IMR-90 (cell line): Measurements from ENCODE around the gene ESR1. TPM values are rescaled to one million over a fixed set of nuclear protein-coding genes. Genes with fewer than 3 reads are reported as not detected.
A peak's percentile ranks its signal among the peaks of the same experiment; 100 is the strongest.

Experiments
- ATAC-seq: fragments of 200-7000 bp; cut with Tn5 transposase; 2 replicates; pipeline ENCODE4 v1.9.1; 2020; ENCODE audit warnings: low read depth, mild to moderate bottlenecking, moderate library complexity
- BruUV-seq: library from RNA; stranded (reverse); fragments of 400-500 nt; replicated peaks from 2 replicates; lab custom pipeline; 2021; lab: Mats Ljungman, UMichigan
- CTCF ChIA-PET: fragments of 300-600 bp; formaldehyde crosslinking; extraction: SDS; loops from one replicate; lab custom pipeline; 2021; ENCODE audit warnings: antibody characterized with exemption; lab: Yijun Ruan, JAX
- POLR2A ChIA-PET: fragments of 300-600 bp; sonication (Branson Sonifier 250); formaldehyde crosslinking; loops from one replicate; lab custom pipeline; 2022; ENCODE audit warnings: antibody characterized with exemption; ENCODE audit not compliant: unreplicated experiment; lab: Charles Lee
- DNase-seq: peaks from one replicate; pipeline ENCODE4 v3.0.0; 2013
- H2AFZ ChIP-seq: replicated peaks from 2 replicates; pipeline ENCODE3; 2013; ENCODE audit warnings: low read length, mild to moderate bottlenecking; ENCODE audit not compliant: poor library complexity
- H2AK5ac ChIP-seq: 2 replicates; pipeline ENCODE4 v1.6.1; 2013; ENCODE audit warnings: low read depth, low read length, inconsistent platforms
- H2AK9ac ChIP-seq: replicated peaks from 2 replicates; pipeline ENCODE3; 2013; ENCODE audit warnings: mild to moderate bottlenecking, low read depth, low read length, moderate library complexity; ENCODE audit not compliant: poor library complexity
- H2BK120ac ChIP-seq: 2 replicates; pipeline ENCODE4 v1.6.1; 2013; ENCODE audit warnings: low read depth, low read length, inconsistent platforms
- H2BK15ac ChIP-seq: 3 replicates; pipeline ENCODE4 v1.6.1; 2013; ENCODE audit warnings: low read depth, low read length, inconsistent platforms
- H2BK20ac ChIP-seq: 2 replicates; pipeline ENCODE4 v1.6.1; 2013; ENCODE audit warnings: low read depth, mild to moderate bottlenecking, inconsistent platforms, low read length, moderate library complexity
- H2BK5ac ChIP-seq: 2 replicates; pipeline ENCODE4 v1.6.1; 2013; ENCODE audit warnings: mild to moderate bottlenecking, low read depth, low read length, inconsistent platforms; ENCODE audit not compliant: poor library complexity, severe bottlenecking
- H3K14ac ChIP-seq: replicated peaks from 2 replicates; pipeline ENCODE4 v1.6.1; 2013; ENCODE audit warnings: low read depth, low read length, inconsistent platforms
- H3K18ac ChIP-seq: 2 replicates; pipeline ENCODE4 v1.6.1; 2013; ENCODE audit warnings: low read depth, low read length, control low read depth
- H3K23ac ChIP-seq: 2 replicates; pipeline ENCODE4 v1.6.1; 2013; ENCODE audit warnings: low read depth, low read length, inconsistent platforms
- H3K27ac ChIP-seq: 2 replicates; pipeline ENCODE4 v1.5.1; 2013; ENCODE audit warnings: mild to moderate bottlenecking, control low read depth, low read length; ENCODE audit not compliant: insufficient read depth
- H3K27me3 ChIP-seq: 2 replicates; pipeline ENCODE4 v1.6.1; 2013; ENCODE audit warnings: low read length; ENCODE audit not compliant: control insufficient read depth, insufficient read depth
- H3K36me3 ChIP-seq: 2 replicates; pipeline ENCODE4 v1.6.1; 2013; ENCODE audit warnings: low read length, mixed read lengths; ENCODE audit not compliant: control insufficient read depth, insufficient read depth
- H3K4ac ChIP-seq: 2 replicates; pipeline ENCODE4 v1.6.1; 2013; ENCODE audit warnings: low read depth, low read length, inconsistent platforms
- H3K4me1 ChIP-seq: 2 replicates; pipeline ENCODE4 v1.6.1; 2013; ENCODE audit warnings: low read length, mixed read lengths; ENCODE audit not compliant: control insufficient read depth, insufficient read depth
- H3K4me2 ChIP-seq: 2 replicates; pipeline ENCODE4 v1.6.1; 2013; ENCODE audit warnings: low read depth, mild to moderate bottlenecking, control low read depth, low read length, moderate library complexity
- H3K4me3 ChIP-seq: 2 replicates; pipeline ENCODE4 v1.5.1; 2013; ENCODE audit warnings: low read depth, mild to moderate bottlenecking, control low read depth, low read length, moderate library complexity; ENCODE audit not compliant: insufficient read depth
- H3K56ac ChIP-seq: 2 replicates; pipeline ENCODE4 v1.6.1; 2013; ENCODE audit warnings: low read length, inconsistent platforms; ENCODE audit not compliant: insufficient read depth; ENCODE audit errors: extremely low read depth
- H3K79me1 ChIP-seq, 2 experiments: 2 replicates each; pipeline ENCODE4 v1.6.1; 2013; ENCODE audit warnings: low read length in 2 of 2, inconsistent platforms in 1 of 2, low read depth in 1 of 2
- H3K9ac ChIP-seq: 2 replicates; pipeline ENCODE4 v1.6.1; 2013; ENCODE audit warnings: low read depth, low read length, control low read depth
- H3K9me1 ChIP-seq: 2 replicates; pipeline ENCODE4 v1.6.1; 2013; ENCODE audit warnings: low read length, inconsistent platforms; ENCODE audit not compliant: insufficient read depth
- H3K9me3 ChIP-seq: 2 replicates; pipeline ENCODE4 v1.6.1; 2013; ENCODE audit warnings: low read length; ENCODE audit not compliant: control insufficient read depth, insufficient read depth
- H4K20me1 ChIP-seq: 2 replicates; pipeline ENCODE4 v1.6.1; 2013; ENCODE audit warnings: low read length, inconsistent platforms; ENCODE audit not compliant: insufficient read depth
- H4K5ac ChIP-seq: 2 replicates; pipeline ENCODE4 v1.6.1; 2013; ENCODE audit warnings: mild to moderate bottlenecking, low read depth, low read length, control low read depth
- H4K8ac ChIP-seq, 2 experiments: 2 replicates each; pipeline ENCODE4 v1.6.1; 2013; ENCODE audit warnings: low read depth in 2 of 2, low read length in 2 of 2, control low read depth in 1 of 2, inconsistent platforms in 1 of 2
- H4K91ac ChIP-seq: 2 replicates; pipeline ENCODE4 v1.6.1; 2013; ENCODE audit warnings: low read depth, low read length, inconsistent platforms; ENCODE audit not compliant: insufficient read depth
- WGBS, 2 experiments: methylation state at CpG; one replicate each; pipeline versions ENCODE4 v1.1.5 to v1.1.7; 2013; ENCODE audit warnings: missing lambda C conversion rate in 2 of 2; ENCODE audit not compliant: insufficient read length in 1 of 2; ENCODE audit errors: extremely low coverage in 2 of 2; 5-methylcytosine and 5-hydroxymethylcytosine counted together
- dilution Hi-C: fragments of 300-500 bp; cut with HindIII; formaldehyde crosslinking; loops from one replicate; pipeline ENCODE4 v1.14.3; 2018; ENCODE audit warnings: low sequenced_read_pairs; ENCODE audit not compliant: unreplicated experiment
- in situ Hi-C: fragments of 300-500 bp; cut with MboI; formaldehyde crosslinking; loops from 3 replicates; pipeline ENCODE4 v1.14.3; 2019; ENCODE audit warnings: low sequenced_read_pairs, inconsistent platforms, mixed read lengths
- intact Hi-C: fragments of 100-400 bp; cut with micrococcal nuclease; formaldehyde crosslinking; loops from 2 replicates; pipeline ENCODE4 v1.10.0; 2022
- polyA plus RNA-seq, 3 experiments: library from polyadenylated mRNA; depleted of rRNA; stranded (reverse); fragments of >200 nt; gene quantifications; 2 replicates each; pipeline ENCODE4 v1.2.3, GENCODE V29; 2012; ENCODE audit warnings: low replicate concordance in 1 of 3
- total RNA-seq: library from RNA; depleted of rRNA; stranded (reverse); fragments of >200 nt; gene quantifications from 2 replicates; pipeline ENCODE4 v1.2.3, GENCODE V29; 2012
- TF ChIP-seq, protein P1 (sequence below): fragments of 150-350 bp; IDR thresholded peaks from 2 replicates; pipeline ENCODE4 v1.6.1; 2016; ENCODE audit warnings: low read depth, mild to moderate bottlenecking, low read length, moderate library complexity, borderline replicate concordance
- TF ChIP-seq, protein P2 (sequence below): conservative IDR thresholded peaks from 2 replicates; pipeline ENCODE4 v1.5.1; 2012; ENCODE audit warnings: mild to moderate bottlenecking, low read depth, low read length, improper control_type of control experiment

ESR1 gene
- total and polyA plus RNA-seq, 2 of the 4 experiments (the other 2 are of a cell fraction), result not detected

DNA sequence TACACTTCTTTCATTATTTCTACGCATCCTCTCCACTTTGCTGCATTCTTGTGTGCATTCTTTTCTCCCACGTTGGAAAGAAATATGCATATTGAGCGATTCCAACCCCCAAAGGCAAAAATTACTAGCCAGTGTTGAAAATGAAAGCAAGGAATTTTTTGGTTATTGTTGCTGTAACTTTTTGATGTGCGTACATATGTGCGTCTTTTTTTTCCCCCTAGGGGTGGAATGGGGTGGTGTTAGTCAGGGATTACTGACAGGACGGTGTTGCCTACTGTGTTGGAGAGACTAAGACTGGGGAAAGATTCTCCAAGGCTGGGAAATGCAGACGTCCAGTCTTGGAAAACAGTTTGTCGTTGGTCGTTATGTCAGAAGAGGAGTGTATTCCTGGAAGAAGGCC lies 44.2 kb upstream of the ESR1 start:
- no peak overlapping the region for H2BK20ac ChIP-seq
- no peak overlapping the region for H3K9ac ChIP-seq
- intact Hi-C loops (loop anchor here (10.0 kb wide), 1 partner anchor 441 kb away; no protein-coding TSS in a partner anchor), dilution Hi-C loops (no loop called here), in situ Hi-C loops (loop anchor here (5.0 to 10.0 kb wide), 2 partner anchors 359 to 501 kb away; no protein-coding TSS in a partner anchor)
- H2AFZ ChIP-seq, result peak overlapping the region; percentile 44
- no peak overlapping the region for H2AK5ac ChIP-seq
- no peak overlapping the region for H3K23ac ChIP-seq
- H3K27ac ChIP-seq, result no peak overlapping the region
- H4K5ac ChIP-seq, result no peak overlapping the region
- ChIA-PET CTCF (no interaction called here), POLR2A (no interaction called here)
- H2BK15ac ChIP-seq, result no peak overlapping the region
- H3K27me3 ChIP-seq, result no peaks in the 10 kb centered on the region
- no peak overlapping the region for H4K91ac ChIP-seq
- no peak overlapping the region for H2AK9ac ChIP-seq
- no peak overlapping the region for H3K56ac ChIP-seq
- H3K4me3 ChIP-seq, result no peak overlapping the region
- H3K18ac ChIP-seq, result no peak overlapping the region
- H3K14ac ChIP-seq, result no peak overlapping the region
- TF ChIP-seq, protein P1, sequence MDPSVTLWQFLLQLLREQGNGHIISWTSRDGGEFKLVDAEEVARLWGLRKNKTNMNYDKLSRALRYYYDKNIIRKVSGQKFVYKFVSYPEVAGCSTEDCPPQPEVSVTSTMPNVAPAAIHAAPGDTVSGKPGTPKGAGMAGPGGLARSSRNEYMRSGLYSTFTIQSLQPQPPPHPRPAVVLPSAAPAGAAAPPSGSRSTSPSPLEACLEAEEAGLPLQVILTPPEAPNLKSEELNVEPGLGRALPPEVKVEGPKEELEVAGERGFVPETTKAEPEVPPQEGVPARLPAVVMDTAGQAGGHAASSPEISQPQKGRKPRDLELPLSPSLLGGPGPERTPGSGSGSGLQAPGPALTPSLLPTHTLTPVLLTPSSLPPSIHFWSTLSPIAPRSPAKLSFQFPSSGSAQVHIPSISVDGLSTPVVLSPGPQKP, result no peak
- TF ChIP-seq, protein P2, sequence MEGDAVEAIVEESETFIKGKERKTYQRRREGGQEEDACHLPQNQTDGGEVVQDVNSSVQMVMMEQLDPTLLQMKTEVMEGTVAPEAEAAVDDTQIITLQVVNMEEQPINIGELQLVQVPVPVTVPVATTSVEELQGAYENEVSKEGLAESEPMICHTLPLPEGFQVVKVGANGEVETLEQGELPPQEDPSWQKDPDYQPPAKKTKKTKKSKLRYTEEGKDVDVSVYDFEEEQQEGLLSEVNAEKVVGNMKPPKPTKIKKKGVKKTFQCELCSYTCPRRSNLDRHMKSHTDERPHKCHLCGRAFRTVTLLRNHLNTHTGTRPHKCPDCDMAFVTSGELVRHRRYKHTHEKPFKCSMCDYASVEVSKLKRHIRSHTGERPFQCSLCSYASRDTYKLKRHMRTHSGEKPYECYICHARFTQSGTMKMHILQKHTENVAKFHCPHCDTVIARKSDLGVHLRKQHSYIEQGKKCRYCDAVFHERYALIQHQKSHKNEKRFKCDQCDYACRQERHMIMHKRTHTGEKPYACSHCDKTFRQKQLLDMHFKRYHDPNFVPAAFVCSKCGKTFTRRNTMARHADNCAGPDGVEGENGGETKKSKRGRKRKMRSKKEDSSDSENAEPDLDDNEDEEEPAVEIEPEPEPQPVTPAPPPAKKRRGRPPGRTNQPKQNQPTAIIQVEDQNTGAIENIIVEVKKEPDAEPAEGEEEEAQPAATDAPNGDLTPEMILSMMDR, result peak; percentile 26; the same call in 1 of the 2 replicates
- DNase-seq (peak; percentile 21), ATAC-seq (no peak)
- no peaks in the 10 kb centered on the region for H3K9me3 ChIP-seq
- H3K9me1 ChIP-seq, result no peaks in the 10 kb centered on the region
- no CpG with 5 or more reads among the region's 9 CpGs for WGBS, 2 experiments
- H3K4ac ChIP-seq, result no peak overlapping the region
- peak overlapping the region; percentile 55 for H3K4me2 ChIP-seq
- no peaks in the 10 kb centered on the region for H3K36me3 ChIP-seq
- no peaks in the 10 kb centered on the region for H3K79me1 ChIP-seq
- H2BK5ac ChIP-seq, result no peak overlapping the region
- 0 out of 2 replicates have a peak, but pooled peaks cover 1% of the 10 kb centered on the region for H3K4me1 ChIP-seq
- no peak overlapping the region for H4K8ac ChIP-seq
- no peak overlapping the region for H2BK120ac ChIP-seq
- H4K20me1 ChIP-seq, result no peaks in the 10 kb centered on the region
- no TSS peak for BruUV-seq
